ENCODE results near the gene RIN3.

DNA sequence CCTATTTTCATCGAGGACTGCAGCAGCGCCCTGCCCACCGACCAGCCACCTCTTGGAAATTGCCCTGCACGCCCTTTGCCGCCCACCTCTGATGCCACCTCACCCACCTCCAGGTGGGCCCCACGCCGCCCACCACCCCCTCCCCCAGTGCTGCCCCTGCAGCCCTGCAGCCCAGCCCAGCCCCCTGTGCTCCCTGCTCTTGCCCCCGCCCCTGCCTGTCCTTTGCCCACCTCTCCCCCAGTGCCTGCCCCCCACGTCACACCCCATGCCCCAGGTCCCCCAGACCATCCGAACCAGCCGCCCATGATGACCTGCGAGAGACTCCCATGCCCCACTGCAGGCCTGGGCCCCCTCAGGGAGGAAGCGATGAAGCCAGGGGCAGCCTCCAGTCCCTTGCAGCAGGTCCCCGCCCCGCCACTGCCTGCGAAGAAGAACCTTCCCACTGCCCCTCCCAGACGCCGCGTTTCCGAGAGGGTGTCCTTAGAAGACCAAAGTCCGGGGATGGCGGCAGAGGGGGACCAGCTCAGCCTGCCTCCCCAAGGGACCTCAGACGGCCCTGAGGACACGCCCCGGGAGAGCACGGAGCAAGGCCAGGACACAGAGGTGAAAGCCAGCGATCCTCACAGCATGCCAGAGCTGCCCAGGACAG, 138.3 kb downstream of the RIN3 start:
- no peak for TF ChIP-seq POLR2A (IDR thresholded peaks at IDR 0.05; ENCODE audit: low read depth, low read length)
- no peak for TF ChIP-seq CEBPB (IDR thresholded peaks at IDR 0.05; ENCODE audit: borderline replicate concordance in 1 of 2, low read depth in 2 of 2, low read length in 2 of 2)
- TF ChIP-seq STAT1 (conservative IDR thresholded peaks at IDR 0.05), result no peak
- TF ChIP-seq SMARCA5 (IDR thresholded peaks at IDR 0.05), result no peak
